Epithelial cell of proximal tubule (primary cell): ENCODE measurements around the gene ELFN1. TPM values are rescaled to one million over a fixed set of nuclear protein-coding genes. Genes with fewer than 3 reads are reported as not detected.

Experiments
- DNase-seq: peaks from one replicate; pipeline ENCODE4 v3.0.0-alpha.2; 2011; ENCODE audit warnings: low read depth
- H3K4me3 ChIP-seq: 2 replicates; pipeline ENCODE4 v1.5.1; 2011; ENCODE audit warnings: low read depth, mild to moderate bottlenecking, low read length
- CTCF ChIP-seq: conservative IDR thresholded peaks from 2 replicates; pipeline ENCODE4 v1.5.1; 2012; ENCODE audit warnings: low read depth, mild to moderate bottlenecking, low read length
- total RNA-seq: library from RNA; depleted of rRNA; stranded (reverse); fragments of >200 nt; gene quantifications from 2 replicates; pipeline ENCODE4 v1.2.3, GENCODE V29; 2015

ELFN1 gene
- total RNA-seq, 1 donor from 2014 or later, result 0.23 TPM

- peak; percentile 67 for DNase-seq
- TF ChIP-seq CTCF, result no peak
- no peak overlapping the region for H3K4me3 ChIP-seq
Observed at GRCh38 chr7:1691601-1692514, 21.8 kb downstream of the ELFN1 start.

GRCh38 chr7:1692515-1693418, 22.7 kb downstream of the ELFN1 start:
- TF ChIP-seq CTCF, result no peak
- no peak overlapping the region for H3K4me3 ChIP-seq
- no peak for DNase-seq

DNA sequence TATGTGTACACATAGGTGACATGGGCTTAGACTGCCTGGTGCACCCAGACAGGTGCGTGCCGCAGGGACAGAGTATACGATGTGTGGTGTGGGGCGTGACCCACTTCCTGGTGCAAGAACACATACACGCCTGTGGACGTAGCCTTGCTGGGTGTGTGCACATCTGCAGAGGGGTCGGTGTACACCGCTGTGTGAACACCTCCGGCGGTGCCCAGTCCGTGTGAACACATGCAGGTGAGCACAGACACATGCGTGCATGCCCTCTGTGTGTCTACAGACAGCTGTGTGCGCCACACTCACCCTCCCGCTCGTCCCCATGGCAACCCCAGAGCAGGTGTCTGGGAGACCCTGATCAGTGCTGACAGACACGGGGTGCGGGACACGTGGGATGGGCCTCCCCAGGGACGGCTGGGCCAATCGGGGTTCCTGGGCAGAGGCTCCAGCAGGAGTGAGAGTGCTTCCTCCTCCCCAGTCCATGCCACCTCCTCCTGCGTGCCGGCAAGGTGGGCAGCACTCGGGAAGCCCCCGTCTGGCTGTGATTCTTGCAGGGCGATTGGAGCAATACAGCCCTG, 23.4 kb downstream of the ELFN1 start:
- no peak overlapping the region for H3K4me3 ChIP-seq
- DNase-seq, result no peak

GRCh38 chr7:1693991-1694524, 24.0 kb downstream of the ELFN1 start:
- DNase-seq, result no peak
- no peak overlapping the region for H3K4me3 ChIP-seq
- TF ChIP-seq CTCF, result no peak

More for the DNA sequence above, 23.4 kb downstream of the ELFN1 start:
- TF ChIP-seq CTCF, result no peak

DNA sequence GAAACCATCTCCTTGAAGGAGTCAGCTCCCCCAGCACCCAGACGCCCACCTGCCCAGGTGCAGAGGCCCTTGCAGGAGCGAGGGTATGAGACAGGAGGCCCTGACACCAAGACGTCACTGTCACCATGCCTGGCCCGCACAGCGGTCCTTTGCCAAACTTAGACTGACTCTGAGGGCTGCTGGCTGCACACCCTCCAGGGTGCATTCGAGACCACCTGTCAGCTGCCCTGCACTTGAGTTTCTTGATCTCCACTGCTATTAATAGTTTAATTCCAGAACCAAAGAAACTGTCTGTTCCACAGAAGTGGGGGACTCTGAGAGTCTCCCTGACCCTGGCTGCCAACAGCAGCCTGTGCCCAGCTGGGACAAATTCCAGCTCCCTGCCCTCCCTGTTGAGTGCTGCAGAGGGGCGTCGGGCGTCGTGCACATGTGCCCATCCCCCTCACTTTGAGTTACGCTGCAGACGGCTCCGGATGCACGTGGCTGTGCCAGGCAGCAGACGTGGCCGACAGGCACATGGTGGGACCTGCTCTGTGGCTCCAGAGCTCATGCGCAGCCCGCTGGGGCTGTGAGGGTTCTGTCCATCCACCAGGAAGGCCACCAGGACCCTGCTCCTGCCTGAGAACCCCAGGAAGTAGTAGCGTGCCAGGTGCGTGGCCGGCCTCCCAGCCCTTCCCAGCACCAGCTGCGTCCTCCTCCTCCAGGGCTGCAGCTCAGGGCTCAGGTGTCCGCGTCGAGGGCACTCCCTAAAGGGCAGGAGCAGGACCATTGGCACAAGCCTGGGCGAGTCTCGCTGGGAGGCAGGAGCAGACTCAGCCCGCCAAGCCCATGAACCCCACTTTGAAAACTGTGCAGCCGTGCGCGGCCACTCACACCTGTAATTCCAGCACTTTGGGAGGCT, 24.8 kb downstream of the ELFN1 start:
- DNase-seq, result no peak
- no peak overlapping the region for H3K4me3 ChIP-seq

More for the DNA sequence above, 24.8 kb downstream of the ELFN1 start:
- TF ChIP-seq CTCF, result no peak
